Measurements from ENCODE around the gene TRIM6.

DNA sequence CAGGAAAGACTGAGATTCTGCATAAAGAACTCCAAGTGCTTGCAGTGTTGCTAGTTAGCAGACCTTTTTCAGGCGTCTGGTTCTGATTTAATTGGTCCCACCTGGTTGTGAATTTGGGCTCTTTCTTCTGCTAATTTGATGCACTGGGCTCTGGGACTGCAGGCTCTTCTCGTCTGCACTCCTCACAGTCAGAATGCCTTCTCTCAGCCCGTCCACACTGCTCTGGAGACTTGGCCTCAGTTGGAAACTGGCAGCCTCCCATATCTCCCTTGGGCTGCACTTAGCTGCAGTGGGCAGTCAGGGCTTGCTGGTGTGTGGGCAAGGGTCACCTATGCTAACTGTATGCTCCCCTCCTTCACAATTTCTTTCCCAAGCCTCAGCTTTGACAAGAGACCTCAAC, 1.5 kb downstream of the TRIM6 start:
- TF ChIP-seq EZH2 (IDR thresholded peaks at IDR 0.05; ENCODE audit: low read length, unreplicated experiment) (no peak), EZH2phosphoT487 (IDR thresholded peaks at IDR 0.05; ENCODE audit: borderline replicate concordance, low read length) (no peak)
- TF ChIP-seq, protein P1, sequence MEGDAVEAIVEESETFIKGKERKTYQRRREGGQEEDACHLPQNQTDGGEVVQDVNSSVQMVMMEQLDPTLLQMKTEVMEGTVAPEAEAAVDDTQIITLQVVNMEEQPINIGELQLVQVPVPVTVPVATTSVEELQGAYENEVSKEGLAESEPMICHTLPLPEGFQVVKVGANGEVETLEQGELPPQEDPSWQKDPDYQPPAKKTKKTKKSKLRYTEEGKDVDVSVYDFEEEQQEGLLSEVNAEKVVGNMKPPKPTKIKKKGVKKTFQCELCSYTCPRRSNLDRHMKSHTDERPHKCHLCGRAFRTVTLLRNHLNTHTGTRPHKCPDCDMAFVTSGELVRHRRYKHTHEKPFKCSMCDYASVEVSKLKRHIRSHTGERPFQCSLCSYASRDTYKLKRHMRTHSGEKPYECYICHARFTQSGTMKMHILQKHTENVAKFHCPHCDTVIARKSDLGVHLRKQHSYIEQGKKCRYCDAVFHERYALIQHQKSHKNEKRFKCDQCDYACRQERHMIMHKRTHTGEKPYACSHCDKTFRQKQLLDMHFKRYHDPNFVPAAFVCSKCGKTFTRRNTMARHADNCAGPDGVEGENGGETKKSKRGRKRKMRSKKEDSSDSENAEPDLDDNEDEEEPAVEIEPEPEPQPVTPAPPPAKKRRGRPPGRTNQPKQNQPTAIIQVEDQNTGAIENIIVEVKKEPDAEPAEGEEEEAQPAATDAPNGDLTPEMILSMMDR (conservative IDR thresholded peaks at IDR 0.05; ENCODE audit: low read depth, low read length): no peak

Measured in PC-3 (cell line).